Ovary (tissue), 9 donors: Measurements from ENCODE around the gene SPON2. TPM values are rescaled to one million over a fixed set of nuclear protein-coding genes. Genes with fewer than 3 reads are reported as not detected.

Experiments used
- DNase-seq, 5 donors: peaks; one replicate each; pipeline ENCODE4 v3.0.0-alpha.2; 2019 to 2020
- H3K27ac ChIP-seq, 2 donors: fragments of 200-600 bp; one replicate each; pipeline versions ENCODE4 v1.5.1 to v1.8.0; 2019 to 2022
- H3K27me3 ChIP-seq: fragments of 200-600 bp; one replicate; pipeline ENCODE4 v1.8.0; 2022
- H3K36me3 ChIP-seq: fragments of 200-600 bp; sonication (generic); one replicate; pipeline ENCODE4 v1.5.1; 2019
- H3K4me1 ChIP-seq: one replicate; pipeline ENCODE4 v1.8.1; 2013; ENCODE audit warnings: mild to moderate bottlenecking, moderate library complexity; ENCODE audit not compliant: insufficient read depth
- H3K4me3 ChIP-seq: fragments of 200-600 bp; sonication (generic); one replicate; pipeline ENCODE4 v1.5.1; 2017
- H3K9me3 ChIP-seq, 2 donors: fragments of 200-600 bp in 1 of 2; sonication (generic) in 1 of 2; one replicate each; pipeline versions ENCODE4 v1.5.1 to v1.8.1; 2013 to 2019; ENCODE audit warnings: mild to moderate bottlenecking in 1 of 2, moderate library complexity in 1 of 2
- EP300 ChIP-seq: sonication (generic); formaldehyde crosslinking; IDR thresholded peaks from one replicate; pipeline ENCODE4 v1.6.1; 2017; ENCODE audit warnings: antibody characterized with exemption
- POLR2A ChIP-seq: fragments of 450-650 bp; IDR thresholded peaks from one replicate; pipeline ENCODE4 v1.6.1; 2017; ENCODE audit warnings: antibody characterized with exemption, mild to moderate bottlenecking, moderate library complexity
- WGBS, 3 donors: extraction: QIAGEN DNeasy Blood & Tissue Kit in 1 of 3; methylation state at CpG; one replicate each; pipeline versions ENCODE4 v1.1.5 to v1.1.7; 2013 to 2017; 5-methylcytosine and 5-hydroxymethylcytosine counted together
- intact Hi-C, 4 donors: fragments of 100-400 bp; cut with DNase I; formaldehyde crosslinking; loops; one replicate each; pipeline versions ENCODE4 v1.11.0 to v1.15.1; 2022 to 2023
- polyA plus RNA-seq, 2 donors: library from polyadenylated mRNA; stranded (reverse); fragments of 200-250 nt in 1 of 2; fragments of 350-450 nt in 1 of 2; fragmentation: Illumina TruSeq in 1 of 2; extraction: RNeasy Lipid Tissue Mini Kit (QIAGEN cat#74804) in 1 of 2; gene quantifications; one replicate each; pipeline ENCODE4 v1.2.3, GENCODE V29; 2013 to 2014
- total RNA-seq, 7 donors: library from RNA; depleted of rRNA in 2 of 7; stranded (reverse); fragments of >200 nt in 2 of 7; fragmentation: NEBNext Ultra II Directional in 3 of 7; extraction: Animal tissue kit (Norgen Biotek cat#: 25700) in 3 of 7; gene quantifications; one replicate each; pipeline versions ENCODE4 v1.1.0 to v1.2.4, GENCODE V29; 2016 to 2023
- TF ChIP-seq, protein P1 (sequence below), 3 donors: fragments of 450-650 bp in 2 of 3; fragments of 200-600 bp in 1 of 3; IDR thresholded peaks; one replicate each; pipeline versions ENCODE4 v1.5.1 to v1.8.0; 2016 to 2022; ENCODE audit warnings: antibody characterized with exemption in 3 of 3, mild to moderate bottlenecking in 1 of 3
- donor health status: DM: no; HTN: no; CAD: no; lungs with moderate emphysema.
- donor health status: DM: no; HTN: no; CAD: no.
- donor health status: Bipolar disorder and iron deficiency.
- donor health status: DM: yes; HTN: yes; CAD: no.
- donor health status: DM: no; HTN: no; CAD: no.
- donor health status: DM: yes; HTN: yes; CAD: no.

Gene SPON2
- total and polyA plus RNA-seq, 9 donors: 8.0 to 104 (median 51.0) TPM

DNA sequence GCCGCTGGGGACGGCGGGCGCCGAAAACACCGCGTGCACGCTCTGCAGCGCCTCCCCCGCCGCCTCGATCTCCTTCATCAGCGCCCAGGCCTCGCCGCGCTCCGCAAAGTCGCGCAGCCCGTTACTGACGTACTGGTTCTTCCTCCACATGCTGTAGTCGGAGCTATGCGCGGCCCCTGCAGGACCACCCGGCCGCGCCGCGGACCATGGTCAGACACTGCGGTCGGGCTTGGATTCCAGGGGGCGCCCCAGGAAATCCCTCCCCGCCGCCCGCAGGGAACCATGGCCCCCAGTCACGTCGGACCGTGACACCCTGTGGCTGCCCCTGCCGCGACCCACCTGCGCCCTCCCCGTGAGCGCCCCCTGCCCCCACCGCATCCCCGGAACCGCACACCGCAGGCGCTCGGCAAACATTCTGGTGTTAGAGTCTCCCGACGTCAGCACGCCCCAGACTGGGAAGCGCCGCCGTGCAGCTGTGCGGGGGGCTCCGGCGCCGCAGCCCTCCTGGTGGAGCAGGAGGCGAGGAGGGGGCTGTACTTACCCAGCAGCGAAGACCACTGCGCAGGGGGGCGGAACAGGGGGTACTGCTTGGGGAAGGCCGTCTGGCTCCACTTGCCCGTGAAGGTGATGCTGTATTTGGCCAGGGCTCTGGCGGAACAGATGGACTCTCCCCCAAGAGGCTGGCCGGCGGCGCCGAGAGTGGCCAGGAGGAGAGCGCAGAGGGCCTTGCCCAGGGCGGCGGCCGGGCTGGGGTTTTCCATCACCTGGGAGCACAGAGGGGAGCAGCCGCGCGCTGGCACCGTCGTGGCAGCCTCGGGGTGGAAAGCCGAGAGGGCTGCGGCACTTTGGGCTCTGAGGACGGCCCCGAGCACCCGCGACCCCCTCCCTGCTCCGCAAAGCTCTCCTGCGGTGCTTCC, 814 bp downstream of the SPON2 start:
- WGBS, 3 donors: 1 to 2% (median 2%) methylated on average over 53 to 88 of the region's 88 CpGs
- intact Hi-C loops: loop anchor here in 3 of 4 donors (5.0 to 10.0 kb wide), 3 partner anchors 36 to 173 kb away; partner anchors contain the start of genes CTBP1 (in 1 of the 3) and UVSSA (in 1 of the 3)
- peaks cover 16% of the 10 kb centered on the region for H3K4me1 ChIP-seq
- TF ChIP-seq POLR2A (no peak), EP300 (no peak)
- TF ChIP-seq, protein P1, sequence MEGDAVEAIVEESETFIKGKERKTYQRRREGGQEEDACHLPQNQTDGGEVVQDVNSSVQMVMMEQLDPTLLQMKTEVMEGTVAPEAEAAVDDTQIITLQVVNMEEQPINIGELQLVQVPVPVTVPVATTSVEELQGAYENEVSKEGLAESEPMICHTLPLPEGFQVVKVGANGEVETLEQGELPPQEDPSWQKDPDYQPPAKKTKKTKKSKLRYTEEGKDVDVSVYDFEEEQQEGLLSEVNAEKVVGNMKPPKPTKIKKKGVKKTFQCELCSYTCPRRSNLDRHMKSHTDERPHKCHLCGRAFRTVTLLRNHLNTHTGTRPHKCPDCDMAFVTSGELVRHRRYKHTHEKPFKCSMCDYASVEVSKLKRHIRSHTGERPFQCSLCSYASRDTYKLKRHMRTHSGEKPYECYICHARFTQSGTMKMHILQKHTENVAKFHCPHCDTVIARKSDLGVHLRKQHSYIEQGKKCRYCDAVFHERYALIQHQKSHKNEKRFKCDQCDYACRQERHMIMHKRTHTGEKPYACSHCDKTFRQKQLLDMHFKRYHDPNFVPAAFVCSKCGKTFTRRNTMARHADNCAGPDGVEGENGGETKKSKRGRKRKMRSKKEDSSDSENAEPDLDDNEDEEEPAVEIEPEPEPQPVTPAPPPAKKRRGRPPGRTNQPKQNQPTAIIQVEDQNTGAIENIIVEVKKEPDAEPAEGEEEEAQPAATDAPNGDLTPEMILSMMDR (IDR thresholded peaks at IDR 0.05): no peak
- no peaks in the 10 kb centered on the region for H3K36me3 ChIP-seq
- peak overlapping the region; percentile 47 for H3K4me3 ChIP-seq
- H3K9me3 ChIP-seq: no peaks in the 10 kb centered on the region
- peak in 4 of 5 donors; percentile 36 to 72 (median 53) for DNase-seq
- H3K27me3 ChIP-seq: no peaks in the 10 kb centered on the region
- H3K27ac ChIP-seq: peak overlapping the region in 1 of 2 donors; percentile 76

DNA sequence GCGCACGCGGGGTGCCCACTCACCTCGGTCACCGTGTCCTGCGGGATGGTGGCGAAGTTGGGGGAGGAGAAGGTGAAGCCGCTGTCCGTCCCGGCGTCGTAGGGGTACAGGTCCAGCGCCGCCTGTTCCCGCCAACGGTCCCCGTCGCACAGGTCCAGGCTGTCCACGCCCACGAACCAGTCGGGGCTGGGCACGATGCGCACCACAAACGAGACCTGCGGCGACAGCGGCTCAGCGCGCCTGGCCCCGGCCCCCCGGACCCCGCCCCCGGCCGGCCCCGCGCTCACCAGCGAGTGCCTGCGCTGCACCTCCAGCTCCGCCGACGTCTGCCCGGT, 1.4 kb downstream of the SPON2 start:
- TF ChIP-seq POLR2A: no peak
- TF ChIP-seq, protein P1 (IDR thresholded peaks at IDR 0.05): no peak
- no peak overlapping the region for H3K27ac ChIP-seq
- intact Hi-C loops: loop anchor here in 3 of 4 donors (5.0 to 10.0 kb wide), 3 partner anchors 36 to 174 kb away; partner anchors contain the start of genes CTBP1 (in 1 of the 3) and UVSSA (in 1 of the 3)
- no peaks in the 10 kb centered on the region for H3K36me3 ChIP-seq
- H3K9me3 ChIP-seq: no peaks in the 10 kb centered on the region
- no peaks in the 10 kb centered on the region for H3K27me3 ChIP-seq
- WGBS, 3 donors: 17 to 76% (median 29%) methylated on average over 7 to 42 of the region's 42 CpGs
- peak overlapping the region; percentile 47 for H3K4me3 ChIP-seq
- peaks cover 16% of the 10 kb centered on the region for H3K4me1 ChIP-seq
- peak in 2 of 5 donors; percentile 54 to 56 for DNase-seq

DNA sequence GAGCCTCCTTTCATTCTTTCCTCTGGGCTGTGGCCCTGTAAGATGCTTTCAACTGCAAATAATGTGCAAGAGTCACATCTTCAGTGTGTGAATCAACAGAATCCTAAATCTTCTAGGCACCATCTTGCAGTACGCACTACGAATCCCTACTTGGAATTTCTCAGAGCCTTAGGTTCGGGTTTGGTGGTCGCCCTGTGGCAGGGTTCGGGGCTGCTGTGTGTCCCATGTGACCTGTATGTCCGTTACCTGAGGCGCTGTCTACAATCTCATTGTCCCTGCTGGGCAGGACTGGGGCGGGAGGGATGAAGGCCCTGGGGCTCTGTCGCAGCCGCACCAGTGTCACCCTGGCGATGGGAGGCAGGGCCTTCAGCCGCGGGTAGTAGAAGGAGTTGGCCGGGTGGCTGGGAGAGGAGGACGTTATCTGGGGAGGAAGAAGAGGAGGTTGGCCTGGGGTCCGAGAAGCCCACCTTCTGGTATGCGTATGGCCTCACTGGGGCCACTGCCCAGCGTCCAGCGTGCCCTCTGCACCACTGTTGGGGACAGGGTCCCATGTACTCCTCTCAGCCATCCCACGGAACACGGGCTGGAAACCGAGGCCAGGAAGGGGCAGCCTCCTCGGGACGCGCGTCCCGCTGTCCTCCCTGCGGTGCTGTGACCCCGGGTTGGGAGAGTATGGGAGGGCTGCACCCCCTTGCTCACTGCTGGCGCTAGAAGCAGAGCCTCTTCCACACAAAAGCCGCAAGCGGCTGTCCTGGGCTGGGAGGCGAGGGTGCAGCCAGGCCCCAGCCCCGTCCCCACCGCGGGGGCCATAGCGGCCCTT, 2.0 kb downstream of the SPON2 start:
- intact Hi-C loops: loop anchor here in 3 of 4 donors (5.0 to 10.0 kb wide), 3 partner anchors 37 to 174 kb away; partner anchors contain the start of genes CTBP1 (in 1 of the 3) and UVSSA (in 1 of the 3)
- Histone ChIP-seq H3K27ac (no peak overlapping the region), H3K36me3 (no peaks in the 10 kb centered on the region), H3K4me3 (no peak overlapping the region), H3K4me1 (peaks cover 16% of the 10 kb centered on the region), H3K27me3 (no peaks in the 10 kb centered on the region), H3K9me3 (no peaks in the 10 kb centered on the region)
- DNase-seq: peak in 1 of 5 donors; percentile 34
- TF ChIP-seq POLR2A: no peak
- TF ChIP-seq EP300: no peak
- TF ChIP-seq, protein P1 (IDR thresholded peaks at IDR 0.05): no peak
- 66 to 79% (median 77%) methylated on average over 34 to 37 of the region's 37 CpGs for WGBS, 3 donors

DNA sequence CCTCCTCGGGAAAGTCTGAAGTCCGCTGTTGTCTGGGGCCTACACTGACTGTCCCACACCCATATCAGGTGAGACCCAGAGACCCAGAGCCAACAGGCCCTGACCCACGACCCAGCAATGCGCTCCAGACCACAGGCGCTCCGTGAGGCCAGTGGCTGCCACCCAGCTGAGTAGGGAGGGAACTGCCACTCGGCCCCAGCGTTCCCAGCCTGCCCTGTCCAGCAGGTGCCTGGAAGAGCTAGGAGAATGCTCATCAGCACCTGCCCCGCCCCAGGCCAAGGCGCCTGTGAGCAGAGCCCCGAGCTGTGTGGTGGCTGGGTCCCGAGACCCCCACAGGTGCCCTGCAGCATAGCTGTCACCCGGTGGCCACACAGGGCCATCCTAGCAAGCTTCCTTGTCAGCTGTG, 2.7 kb downstream of the SPON2 start:
- WGBS, 3 donors: 79 to 86% (median 82%) methylated on average over 13 of the region's 13 CpGs
- DNase-seq: peak in 1 of 5 donors; percentile 21
- TF ChIP-seq POLR2A (no peak), EP300 (no peak)
- TF ChIP-seq, protein P1 (IDR thresholded peaks at IDR 0.05): no peak
- no peaks in the 10 kb centered on the region for H3K9me3 ChIP-seq
- H3K27ac ChIP-seq: no peak overlapping the region
- peaks cover 16% of the 10 kb centered on the region for H3K4me1 ChIP-seq
- no peaks in the 10 kb centered on the region for H3K27me3 ChIP-seq
- no peak overlapping the region for H3K4me3 ChIP-seq
- intact Hi-C loops: loop anchor here (5.0 to 10.0 kb wide), 6 partner anchors 38 to 185 kb away; partner anchors contain the start of genes CTBP1 (in 4 of the 4) and UVSSA (in 1 of the 4)
- H3K36me3 ChIP-seq: no peaks in the 10 kb centered on the region
